A172 (cell line): ENCODE results near the gene S100A5. TPM values are rescaled to one million over a fixed set of nuclear protein-coding genes. Genes with fewer than 3 reads are reported as not detected.

Experiments
- DNase-seq: peaks from one replicate; pipeline ENCODE4 v3.0.0-alpha.2; 2015; ENCODE audit warnings: low spot score
- total RNA-seq: library from RNA; depleted of rRNA; stranded (reverse); fragments of >200 nt; shearing (Covaris generic); gene quantifications from 2 replicates; pipeline ENCODE4 v1.2.3, GENCODE V29; 2014

The S100A5 gene
- total RNA-seq, 1 experiment from 2014 or later = 1.1 TPM

- no peak for DNase-seq
These were observed 7.1 kb upstream of the S100A5 start for GRCh38 chr1:153547560-153548551.

GRCh38 chr1:153546796-153547559, 6.2 kb upstream of the S100A5 start:
- no peak for DNase-seq

GRCh38 chr1:153546371-153546770, 5.6 kb upstream of the S100A5 start:
- no peak for DNase-seq

- peak; percentile 98 for DNase-seq
These were observed 4.6 kb upstream of the S100A5 start, which contains the start of gene S100A4 for GRCh38 chr1:153545067-153546055. Gene S100A4 (minus strand): TSS chr1:153545806. CDS start chr1:153544794, 1,012 bp downstream.

GRCh38 chr1:153544453-153545066, 3.8 kb upstream of the S100A5 start:
- DNase-seq = no peak

DNA sequence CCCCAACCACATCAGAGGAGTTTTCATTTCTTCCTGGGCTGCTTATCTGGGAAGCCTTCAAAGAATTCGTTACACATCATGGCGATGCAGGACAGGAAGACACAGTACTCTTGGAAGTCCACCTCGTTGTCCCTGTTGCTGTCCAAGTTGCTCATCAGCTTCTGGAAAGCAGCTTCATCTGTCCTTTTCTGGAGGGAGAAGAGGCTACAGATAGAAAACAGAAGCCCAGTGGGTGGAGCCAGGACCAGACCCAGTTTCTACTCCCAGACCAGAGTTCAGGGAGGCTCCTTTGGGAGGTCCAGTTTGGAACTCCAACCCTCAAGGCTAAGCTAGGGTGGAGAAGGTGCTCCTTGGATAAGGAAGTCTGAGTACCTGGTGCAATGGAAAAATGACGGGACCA, 3.0 kb upstream of the S100A5 start:
- DNase-seq = no peak

DNA sequence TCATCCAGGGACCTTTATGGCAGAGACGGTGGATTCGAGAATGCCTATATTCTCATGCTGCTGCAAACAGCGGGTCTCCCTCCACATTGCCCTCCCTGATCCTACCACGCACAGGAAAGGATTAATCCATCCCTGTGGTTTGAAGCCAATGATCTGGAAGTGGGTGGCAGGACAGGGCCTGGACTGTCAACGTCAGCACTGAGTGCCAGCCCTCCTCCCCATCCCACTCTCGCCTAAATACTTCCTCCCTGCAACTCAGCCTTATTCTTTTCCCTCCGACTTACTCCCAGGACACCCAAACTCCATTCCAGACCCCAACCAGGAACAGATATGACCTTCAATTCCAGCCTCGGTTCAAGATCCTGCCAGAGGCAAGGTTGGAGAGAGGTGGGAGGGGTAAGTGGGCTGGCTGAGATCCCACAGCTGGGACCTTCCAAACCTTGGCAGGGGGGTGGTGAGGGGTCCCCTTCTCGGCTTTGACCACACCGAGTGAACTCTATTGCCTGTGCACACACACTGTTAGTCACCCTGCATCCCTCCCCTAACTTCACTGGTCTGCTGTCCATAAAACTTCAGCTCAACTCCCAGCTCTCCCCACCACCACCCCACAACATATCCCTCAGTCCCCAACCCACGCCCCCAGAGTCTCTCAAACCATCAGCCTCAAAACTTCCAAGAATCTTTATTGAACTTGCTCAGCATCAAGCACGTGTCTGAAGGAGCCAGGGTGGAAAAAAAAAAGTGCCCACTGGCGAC, 2.4 kb upstream of the S100A5 start:
- DNase-seq = no peak

- DNase-seq = no peak
These were observed 1.2 kb upstream of the S100A5 start for GRCh38 chr1:153541641-153542590.

DNA sequence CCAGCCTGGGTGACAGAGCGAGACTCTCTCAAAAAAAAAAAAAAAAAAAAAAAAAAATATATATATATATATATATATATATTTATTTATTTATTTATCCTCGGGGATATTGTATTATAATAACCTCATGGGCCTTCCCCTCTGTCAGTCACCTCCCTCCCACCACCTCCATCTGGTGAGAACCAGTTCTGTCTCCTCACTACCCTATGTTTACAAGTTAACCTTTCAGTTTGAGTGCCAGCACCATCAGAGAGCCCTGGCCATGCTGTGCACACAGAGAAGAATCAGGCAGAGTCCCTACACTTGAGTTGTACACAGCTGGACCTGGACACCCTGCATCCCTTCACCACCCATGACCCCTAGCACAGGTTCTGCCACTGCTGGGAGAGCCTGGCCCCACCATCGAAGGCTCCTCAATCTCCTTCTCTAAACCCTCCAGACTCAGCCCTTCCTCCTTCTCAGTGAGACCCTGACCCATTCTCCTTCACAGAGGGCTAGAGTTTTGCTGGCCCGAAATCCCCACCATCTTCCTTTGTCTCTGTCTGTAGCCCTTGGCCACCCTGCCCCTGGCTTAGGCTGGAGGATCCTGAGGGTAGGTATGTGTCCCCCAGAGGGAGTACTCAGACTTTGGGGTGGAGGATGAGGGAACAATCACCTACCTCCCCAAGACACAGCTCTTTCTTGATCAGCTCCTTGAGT, 1.2 kb downstream of the S100A5 start:
- DNase-seq = no peak

DNA sequence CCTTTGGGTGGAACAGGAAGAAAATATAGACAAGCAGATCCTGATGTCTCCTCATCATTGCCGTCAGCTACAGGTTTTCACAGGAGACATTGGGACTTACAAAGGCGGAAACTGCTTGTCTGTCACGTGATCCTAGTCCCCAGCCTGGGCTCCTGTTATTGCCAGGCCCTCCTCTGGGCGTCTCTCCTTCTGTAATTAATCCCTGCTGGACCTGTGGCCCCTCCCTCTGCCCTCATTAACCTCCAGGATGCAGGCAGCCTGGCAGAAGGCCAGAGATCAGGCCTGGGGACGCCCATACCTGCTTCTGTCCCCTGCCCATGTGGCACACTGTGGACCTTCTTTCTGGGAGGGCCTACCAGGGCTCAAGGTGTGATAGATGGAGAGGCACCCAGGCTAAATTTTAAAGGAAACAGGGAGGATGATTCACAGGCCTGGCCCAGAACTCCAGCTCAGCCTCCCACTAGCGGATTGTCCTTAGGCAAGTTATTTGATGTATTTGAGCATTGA, 2.4 kb downstream of the S100A5 start:
- no peak for DNase-seq

GRCh38 chr1:153537376-153537730, 3.4 kb downstream of the S100A5 start:
- DNase-seq = no peak

DNA sequence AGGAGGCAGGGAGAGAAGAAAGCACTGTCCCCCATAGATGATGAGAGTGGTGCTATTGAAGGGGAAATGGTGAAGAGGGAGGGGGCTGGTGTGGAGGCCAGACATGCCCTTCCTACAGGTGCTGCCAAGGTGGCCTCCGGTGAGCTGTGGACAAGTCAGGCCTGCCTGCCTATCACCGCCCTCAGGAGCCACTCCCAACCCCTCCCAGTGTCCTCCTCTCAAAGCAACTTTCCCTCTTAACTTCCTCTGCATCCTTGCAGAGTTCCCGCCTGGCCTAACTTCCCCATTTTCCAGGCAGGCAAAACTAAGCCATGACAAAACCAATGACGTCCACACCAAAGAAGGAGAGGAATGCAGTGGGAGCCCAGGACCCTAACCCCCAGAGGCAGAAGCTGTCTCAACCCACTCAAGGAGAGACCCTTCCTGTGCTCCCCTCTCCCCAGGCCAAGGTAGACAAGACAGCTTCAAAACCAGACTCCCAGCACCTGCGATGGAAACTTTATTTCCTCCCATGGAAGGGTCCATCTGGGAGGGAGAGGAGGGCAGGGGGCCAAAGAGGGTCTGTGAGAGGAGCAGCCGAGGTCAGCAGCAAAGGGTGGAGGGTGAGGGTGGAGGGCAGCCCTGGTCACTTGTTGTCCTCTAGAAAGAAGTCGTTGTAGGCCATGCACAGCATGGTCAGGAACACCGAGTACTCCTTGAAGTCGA, 3.9 kb downstream of the S100A5 start:
- peak; percentile 58 for DNase-seq

DNA sequence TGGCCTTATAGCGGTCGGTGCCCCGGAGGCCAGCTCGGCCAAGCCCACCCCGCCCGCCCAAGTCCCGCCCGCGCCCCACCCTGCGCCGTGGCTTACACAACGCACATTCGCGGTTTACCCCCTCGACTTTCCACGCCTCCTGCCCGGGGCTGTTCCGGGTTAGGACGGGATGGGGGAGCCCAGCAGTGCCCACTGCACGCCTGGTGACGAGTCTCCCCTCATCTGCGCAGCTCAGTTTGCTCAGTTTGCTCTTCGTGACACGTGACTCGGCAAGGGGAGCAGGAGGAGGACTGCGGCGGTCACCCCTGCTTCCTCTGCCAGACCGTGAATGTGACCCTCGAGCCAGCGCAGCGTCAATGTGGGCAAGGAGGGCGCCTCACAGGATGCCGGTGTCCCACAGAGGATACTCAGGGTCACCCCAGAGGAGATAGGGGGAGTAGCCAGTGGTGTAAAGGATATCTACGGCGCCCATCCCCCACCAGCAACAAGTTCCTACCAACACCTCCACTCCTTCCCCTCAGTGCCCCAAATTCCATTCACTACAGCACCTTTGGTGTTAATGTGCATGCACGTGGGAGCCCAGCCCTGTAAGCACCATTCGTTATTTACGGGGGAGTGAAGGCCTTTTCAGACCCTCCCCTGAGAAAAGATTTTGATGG, 4.6 kb downstream of the S100A5 start:
- DNase-seq = peak; percentile 97

DNA sequence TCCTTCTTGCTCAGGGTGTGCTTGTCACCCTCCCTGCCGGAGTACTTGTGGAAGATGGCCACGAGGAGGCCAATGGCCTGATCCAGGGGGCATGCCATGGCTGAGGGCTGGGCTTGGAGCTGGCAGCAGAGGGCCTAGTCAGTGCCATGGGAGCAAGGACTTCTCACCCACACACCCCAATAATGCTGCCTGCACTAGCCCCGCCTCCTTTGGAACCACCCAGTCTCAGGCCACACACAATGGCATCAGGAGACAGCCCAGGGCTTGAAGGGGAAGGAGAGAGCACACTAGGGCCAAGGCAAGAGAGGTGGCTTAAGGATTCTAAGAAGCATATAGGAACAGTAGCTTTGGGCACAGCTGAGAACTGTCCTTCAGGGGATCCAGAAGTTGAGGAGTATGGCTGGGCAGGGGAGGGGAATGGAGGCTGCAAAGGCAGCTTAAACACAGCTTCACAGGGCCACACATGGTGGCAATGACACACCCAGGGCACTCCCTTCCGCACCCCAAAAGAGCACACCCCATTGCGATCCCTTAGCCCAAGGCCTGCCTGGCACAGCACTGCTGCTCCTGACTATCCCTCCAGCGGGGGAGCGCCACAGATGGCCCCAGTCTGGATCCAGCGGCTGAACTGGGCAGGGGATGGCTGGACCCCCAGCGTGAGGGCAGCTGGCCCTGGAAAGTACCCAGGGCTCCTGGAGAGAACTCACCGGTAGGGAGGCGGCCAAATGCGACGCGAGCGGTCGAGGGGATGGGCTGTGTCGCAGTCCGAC, 5.3 kb downstream of the S100A5 start, which contains the start of gene S100A6:
TSS of gene S100A6 (minus strand) at position 750 of the 770 bp plus-strand sequence. CDS start at position 98, 652 bp downstream.
- DNase-seq = peak; percentile 89

DNA sequence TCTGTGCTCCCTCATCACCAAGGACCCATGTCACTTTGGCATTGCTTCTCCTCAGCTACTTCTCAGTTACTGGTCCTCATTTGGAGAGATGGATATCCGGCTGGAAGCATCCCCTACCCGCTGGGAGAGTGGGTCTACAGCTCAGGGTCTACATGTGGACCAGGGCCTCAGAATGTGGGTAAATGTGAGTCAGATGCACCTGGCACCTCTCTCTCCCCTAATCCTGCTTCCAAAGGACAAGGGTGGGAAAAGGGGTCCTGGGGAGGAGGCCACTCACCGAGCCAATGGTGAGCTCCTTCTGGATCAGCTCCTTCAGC, 5.9 kb downstream of the S100A5 start:
- no peak for DNase-seq

DNA sequence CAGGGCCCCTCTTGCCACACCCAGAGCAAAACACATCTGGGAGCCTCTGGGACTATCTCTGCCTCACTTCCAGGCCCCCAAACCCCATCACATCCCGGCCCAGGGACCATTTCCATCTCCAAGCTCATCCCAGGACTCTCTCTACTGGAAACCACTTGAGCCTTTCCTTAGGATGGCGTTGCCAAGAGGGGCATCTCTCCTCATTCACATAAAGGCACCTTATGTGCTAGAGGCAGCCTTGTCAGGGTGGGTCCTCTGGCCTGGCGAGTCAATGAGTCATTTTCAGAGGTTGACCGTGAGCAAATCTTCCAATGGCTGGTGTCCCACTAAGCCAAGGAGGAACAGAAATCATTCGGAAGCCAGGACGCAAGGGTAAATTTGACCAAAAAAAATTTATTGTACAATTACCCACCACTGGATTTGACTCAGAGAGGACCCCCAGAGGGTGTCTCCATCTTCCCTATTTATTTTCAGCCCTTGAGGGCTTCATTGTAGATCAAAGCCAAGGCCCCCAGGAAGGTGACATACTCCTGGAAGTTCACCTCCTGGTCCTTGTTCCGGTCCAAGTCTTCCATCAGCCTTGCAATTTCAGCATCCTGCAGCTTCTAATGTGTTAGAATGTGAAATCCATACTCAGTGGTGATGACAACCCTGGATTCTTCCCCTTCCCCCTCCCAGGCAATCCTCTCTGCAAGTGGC, 6.4 kb downstream of the S100A5 start:
- peak; percentile 74 for DNase-seq
